Tibial nerve (tissue), 4 donors: Measurements from ENCODE around the gene PRKG1. TPM values are rescaled to one million over a fixed set of nuclear protein-coding genes. Genes with fewer than 3 reads are reported as not detected.
A peak's percentile ranks its signal among the peaks of the same experiment; 100 is the strongest.

Experiments
- DNase-seq, 2 donors: peaks; one replicate each; pipeline ENCODE4 v3.0.0-alpha.2; 2019; ENCODE audit warnings: low spot score in 2 of 2
- H3K27ac ChIP-seq, 4 donors: fragments of 200-600 bp; sonication (generic) in 3 of 4; one replicate each; pipeline ENCODE4 v1.5.1; 2017 to 2019; ENCODE audit warnings: mild to moderate bottlenecking in 1 of 4
- H3K27me3 ChIP-seq, 2 donors: fragments of 200-600 bp; sonication (generic) in 1 of 2; one replicate each; pipeline versions ENCODE4 v1.5.1 to v1.6.0; 2017 to 2019
- H3K36me3 ChIP-seq, 3 donors: fragments of 200-600 bp; sonication (generic); one replicate each; pipeline ENCODE4 v1.5.1; 2018 to 2019
- H3K4me1 ChIP-seq, 4 donors: fragments of 200-600 bp; sonication (generic) in 3 of 4; one replicate each; pipeline ENCODE4 v1.5.1; 2017 to 2019
- H3K4me3 ChIP-seq, 4 donors: fragments of 200-600 bp; sonication (generic) in 3 of 4; one replicate each; pipeline ENCODE4 v1.5.1; 2017 to 2019; ENCODE audit warnings: mild to moderate bottlenecking in 1 of 4, moderate library complexity in 1 of 4
- H3K9me3 ChIP-seq, 4 donors: fragments of 200-600 bp; sonication (generic) in 3 of 4; one replicate each; pipeline ENCODE4 v1.5.1; 2017 to 2019
- CTCF ChIP-seq, 5 experiments: fragments of 200-600 bp in 3 of 5; fragments of 450-650 bp in 2 of 5; sonication (generic) in 3 of 5; IDR thresholded peaks; one replicate each; pipeline ENCODE4 v1.5.1; 2016 to 2019; ENCODE audit warnings: antibody characterized with exemption in 5 of 5, mild to moderate bottlenecking in 3 of 5, moderate library complexity in 2 of 5
- EP300 ChIP-seq, 2 donors: sonication (generic); formaldehyde crosslinking; IDR thresholded peaks; one replicate each; pipeline ENCODE4 v1.6.1; 2017; ENCODE audit warnings: antibody characterized with exemption in 2 of 2, mild to moderate bottlenecking in 1 of 2
- POLR2A ChIP-seq, 2 donors: fragments of 450-650 bp; IDR thresholded peaks; one replicate each; pipeline ENCODE4 v1.6.1; 2017; ENCODE audit warnings: antibody characterized with exemption in 2 of 2, mild to moderate bottlenecking in 2 of 2, moderate library complexity in 2 of 2
- WGBS, 2 donors: methylation state at CpG; one replicate each; pipeline ENCODE4 v1.1.5; 2018; 5-methylcytosine and 5-hydroxymethylcytosine counted together
- total RNA-seq, 4 donors: library from RNA; depleted of rRNA; stranded (reverse); fragments of >200 nt; gene quantifications; one replicate each; pipeline ENCODE4 v1.1.0, GENCODE V29; 2016

The PRKG1 gene
- total RNA-seq = 10 to 100 TPM in 3 of 4 donors, 1 to 10 TPM in 1; 8.7 to 35.0 (median 14.8) TPM

DNA sequence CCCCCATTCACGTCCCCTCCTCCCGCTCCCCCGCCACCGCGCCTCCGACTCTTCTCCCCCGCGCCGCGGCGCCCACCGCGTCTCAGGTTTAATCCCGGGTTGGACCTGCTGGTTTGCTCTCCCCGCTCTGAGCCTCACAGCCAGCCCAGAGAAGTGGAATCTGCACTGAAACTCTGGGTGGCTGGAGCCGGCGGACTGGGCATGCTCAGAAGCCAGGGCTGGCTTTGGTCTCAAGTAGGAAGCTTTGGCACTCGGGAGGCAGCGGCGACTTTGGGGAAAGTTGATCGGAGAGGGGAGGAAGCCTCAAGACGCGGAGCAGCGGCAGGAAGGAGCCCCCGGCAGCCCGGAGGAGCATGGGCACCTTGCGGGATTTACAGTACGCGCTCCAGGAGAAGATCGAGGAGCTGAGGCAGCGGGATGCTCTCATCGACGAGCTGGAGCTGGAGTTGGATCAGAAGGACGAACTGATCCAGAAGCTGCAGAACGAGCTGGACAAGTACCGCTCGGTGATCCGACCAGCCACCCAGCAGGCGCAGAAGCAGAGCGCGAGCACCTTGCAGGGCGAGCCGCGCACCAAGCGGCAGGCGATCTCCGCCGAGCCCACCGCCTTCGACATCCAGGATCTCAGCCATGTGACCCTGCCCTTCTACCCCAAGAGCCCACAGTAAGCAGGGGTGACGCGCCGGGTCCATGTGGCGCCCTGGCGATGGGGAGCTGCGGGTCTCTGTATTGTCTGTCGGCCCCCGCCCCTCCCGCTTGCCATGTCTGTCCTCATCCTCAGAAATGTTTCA is at the start of gene PRKG1:
Gene PRKG1 (plus strand): TSS at position 250 of the 791 bp plus-strand sequence.
- Histone ChIP-seq H3K27ac (peak within 1 kb of the TSS; percentile 50 to 87 (median 80)), H3K36me3 (no peaks in the 10 kb centered on the region), H3K4me3 (peak within 1 kb of the TSS; percentile 33 to 75 (median 64)), H3K9me3 (no peaks in the 10 kb centered on the region), H3K27me3 (no peaks in the 10 kb centered on the region), H3K4me1 (peaks cover 0 to 26% (median 7%) of the 10 kb centered on the region in 4 donors)
- DNase-seq = peak; percentile 54 to 62
- TF ChIP-seq POLR2A (IDR thresholded peaks at IDR 0.05) (no peak), EP300 (IDR thresholded peaks at IDR 0.05) (peak in 1 of 2 donors; percentile 4), CTCF (IDR thresholded peaks at IDR 0.05) (no peak)
- 1% methylated on average over 49 to 53 of the region's 59 CpGs for WGBS, 2 donors

- no peak for DNase-seq
- Histone ChIP-seq H3K36me3 (no peaks in the 10 kb centered on the region), H3K27me3 (no peaks in the 10 kb centered on the region), H3K27ac (peak overlapping the region in 1 of 4 donors; percentile 60), H3K9me3 (no peaks in the 10 kb centered on the region), H3K4me3 (no peak overlapping the region), H3K4me1 (peaks cover 0 to 30% (median 1%) of the 10 kb centered on the region in 4 donors)
- TF ChIP-seq POLR2A (IDR thresholded peaks at IDR 0.05) (no peak), CTCF (IDR thresholded peaks at IDR 0.05) (no peak), EP300 (IDR thresholded peaks at IDR 0.05) (no peak)
Measured at GRCh38 chr10:51028420-51028819, 45.9 kb upstream of the PRKG1 start.

DNA sequence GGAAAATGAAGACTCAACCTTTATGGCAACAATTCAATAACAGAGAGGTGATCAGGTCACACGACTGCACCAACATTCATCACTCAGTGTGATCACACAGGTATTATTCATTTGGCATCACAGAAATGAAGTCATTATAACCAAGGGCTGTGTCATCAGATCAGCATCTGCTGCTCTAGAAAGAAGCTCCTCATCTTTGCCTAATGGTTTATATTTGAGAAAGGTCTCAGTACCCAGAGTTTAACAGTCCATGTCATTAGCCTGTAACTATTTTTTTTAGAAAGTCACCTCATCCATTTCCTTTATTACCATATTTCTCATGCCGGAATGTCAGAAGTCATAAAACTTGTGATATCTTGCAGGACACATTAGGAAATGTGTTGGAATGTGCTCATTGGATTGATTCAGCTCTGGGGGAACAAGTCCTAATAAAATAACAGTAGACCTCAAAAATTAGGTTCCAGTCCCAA is 45.1 kb upstream of the PRKG1 start:
- Histone ChIP-seq H3K9me3 (no peaks in the 10 kb centered on the region), H3K4me1 (peaks cover 0 to 23% (median 0%) of the 10 kb centered on the region in 4 donors), H3K36me3 (no peaks in the 10 kb centered on the region)

GRCh38 chr10:51030480-51030879 is 43.8 kb upstream of the PRKG1 start:
- no peak for TF ChIP-seq POLR2A (IDR thresholded peaks at IDR 0.05)
- TF ChIP-seq EP300 (IDR thresholded peaks at IDR 0.05) = no peak
- no peak for TF ChIP-seq CTCF (IDR thresholded peaks at IDR 0.05)
- H3K4me1 ChIP-seq = peaks cover 0 to 17% (median 0%) of the 10 kb centered on the region in 4 donors
- no peaks in the 10 kb centered on the region for H3K9me3 ChIP-seq
- H3K27ac ChIP-seq = no peak overlapping the region
- no peak overlapping the region for H3K4me3 ChIP-seq
- no peak for DNase-seq
- H3K27me3 ChIP-seq = no peaks in the 10 kb centered on the region
- H3K36me3 ChIP-seq = no peaks in the 10 kb centered on the region
- WGBS, 2 donors = 63 to 68% methylated on average over 2 of the region's 2 CpGs

More for the DNA sequence above, 45.1 kb upstream of the PRKG1 start:
- 78% methylated on average over 2 of the region's 2 CpGs for WGBS, 2 donors
- H3K4me3 ChIP-seq = no peak overlapping the region
- DNase-seq = no peak
- no peaks in the 10 kb centered on the region for H3K27me3 ChIP-seq
- H3K27ac ChIP-seq = peak overlapping the region in 2 of 4 donors; percentile 22 to 60
- TF ChIP-seq EP300 (IDR thresholded peaks at IDR 0.05) (peak in 1 of 2 donors; percentile 47), POLR2A (IDR thresholded peaks at IDR 0.05) (no peak), CTCF (IDR thresholded peaks at IDR 0.05) (no peak)

GRCh38 chr10:51031950-51032349 is 42.3 kb upstream of the PRKG1 start:
- Histone ChIP-seq H3K4me1 (peaks cover 0 to 17% (median 0%) of the 10 kb centered on the region in 4 donors), H3K4me3 (no peak overlapping the region), H3K27me3 (no peaks in the 10 kb centered on the region), H3K9me3 (no peaks in the 10 kb centered on the region), H3K27ac (no peak overlapping the region), H3K36me3 (no peaks in the 10 kb centered on the region)
- DNase-seq = no peak
- TF ChIP-seq CTCF (IDR thresholded peaks at IDR 0.05) = no peak
